HL-60/S4 treated with retinoic acid at 250 ng/mL for 4 days and 3 days (cell line): ENCODE results near the gene ROBO1.
"Not testable (repeated sequence)": the region's sequence is repeated elsewhere in the genome, so short reads cannot be mapped to it uniquely, and the experiment has no call there.

Source experiments
- in situ Hi-C: fragments of 300-500 bp; cut with MboI; formaldehyde crosslinking; loops from 2 replicates; pipeline ENCODE4 v1.7.0; 2022; ENCODE audit warnings: low sequenced_read_pairs

ROBO1 gene

GRCh38 chr3:78889348-78889747 lies 878.5 kb downstream of the ROBO1 start:
- in situ Hi-C loops, result no loop called here

GRCh38 chr3:78888635-78889034 lies 879.2 kb downstream of the ROBO1 start:
- in situ Hi-C loops, result no loop called here

DNA sequence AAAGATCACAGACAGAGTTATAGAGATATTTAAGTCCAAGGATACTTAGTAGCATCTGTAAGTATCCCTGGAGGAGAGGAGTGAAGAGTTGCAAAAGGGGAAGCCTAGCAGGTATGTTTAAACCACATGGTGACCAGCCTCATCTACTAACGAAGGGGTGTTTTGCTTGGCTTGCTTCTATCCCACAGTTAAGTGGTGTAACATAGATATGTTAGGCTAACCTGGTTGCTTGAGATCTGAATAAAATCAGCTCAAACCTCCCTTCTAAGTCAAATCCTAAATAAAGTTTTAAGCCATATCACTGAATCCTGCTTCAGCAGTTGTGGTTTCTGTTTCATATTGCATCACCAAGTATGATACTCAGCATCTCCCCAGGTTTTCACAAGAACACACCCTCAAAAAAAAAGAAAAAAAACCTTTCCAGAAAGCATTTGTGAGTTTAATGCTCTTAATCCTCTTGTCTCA lies 880.2 kb downstream of the ROBO1 start:
- in situ Hi-C loops, result no loop called here

DNA sequence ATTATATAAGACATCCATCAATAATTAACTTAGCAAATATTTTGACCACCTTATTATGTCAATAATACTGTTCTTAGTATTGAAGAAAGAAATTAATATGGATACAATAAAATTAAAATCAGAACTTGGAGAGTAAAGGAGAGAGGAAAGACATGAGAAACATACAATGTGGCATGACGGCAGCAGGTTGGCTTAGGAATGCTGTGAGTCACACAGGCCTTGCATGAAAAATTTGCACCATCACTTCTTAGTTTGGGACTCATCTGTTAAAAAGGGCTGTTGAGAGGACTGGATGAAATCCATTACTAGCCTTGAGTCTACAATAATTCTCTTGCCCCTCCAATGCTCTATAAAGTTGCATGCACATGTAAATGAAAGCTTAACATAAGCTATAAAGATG lies 880.8 kb downstream of the ROBO1 start:
- in situ Hi-C loops, result no loop called here

DNA sequence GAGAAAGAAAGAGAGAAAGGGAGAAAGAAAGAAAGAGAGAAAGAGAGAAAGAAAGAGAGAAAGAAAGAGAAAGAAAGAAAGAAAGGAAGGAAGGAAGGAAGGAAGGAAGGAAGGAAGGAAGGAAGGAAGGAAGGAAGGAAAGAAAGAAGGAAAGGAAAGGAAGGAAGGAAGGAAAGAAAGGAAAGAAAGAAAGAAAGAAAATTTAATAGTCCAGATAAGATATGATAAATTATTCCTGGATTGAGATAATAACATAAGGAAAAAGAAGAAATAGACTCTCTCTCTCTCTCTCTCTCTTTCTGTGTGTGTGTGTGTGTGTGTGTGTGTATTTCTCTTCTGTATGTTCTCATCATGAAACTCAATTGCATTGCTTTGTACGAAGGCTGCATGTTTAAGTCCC lies 883.2 kb downstream of the ROBO1 start:
- in situ Hi-C loops, result not testable (repeated sequence)

DNA sequence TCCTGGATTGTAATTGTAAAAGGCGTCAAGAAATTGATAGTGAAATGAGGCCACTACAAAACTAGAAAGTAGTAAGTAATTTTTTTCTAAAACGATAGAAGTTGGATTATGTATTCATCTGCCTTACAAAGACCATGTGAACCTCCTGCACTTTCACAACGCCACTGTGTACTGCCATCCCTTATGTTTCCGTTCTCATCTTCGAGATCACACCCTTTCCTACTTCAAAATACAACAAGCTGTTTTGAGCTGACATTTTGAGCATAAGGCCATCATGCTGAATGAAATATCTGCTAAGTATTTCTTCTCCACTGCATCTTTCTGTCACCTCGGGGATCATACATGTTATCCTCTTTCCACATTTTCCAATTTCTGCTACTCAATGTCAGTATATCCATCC lies 885.5 kb downstream of the ROBO1 start:
- in situ Hi-C loops, result no loop called here

DNA sequence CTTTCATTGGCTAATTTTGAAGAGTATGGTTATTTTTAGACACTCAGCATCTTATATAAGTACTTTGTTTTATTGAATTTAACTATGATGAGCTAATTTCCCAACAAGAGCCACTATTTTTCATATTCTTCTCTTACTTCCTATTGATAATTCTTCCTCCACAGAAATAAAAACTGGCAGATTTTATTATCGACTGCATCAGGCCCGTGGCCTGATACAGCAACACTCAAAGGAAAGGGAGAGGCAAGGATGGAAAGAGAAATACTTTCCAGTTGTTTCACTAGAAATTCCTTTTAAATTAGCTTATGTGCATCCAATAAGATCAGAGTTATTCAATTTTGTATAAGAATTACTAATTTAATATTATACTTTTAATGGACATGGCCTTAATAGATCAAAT lies 886.3 kb downstream of the ROBO1 start:
- in situ Hi-C loops, result no loop called here

- in situ Hi-C loops, result no loop called here
These were observed 887.0 kb downstream of the ROBO1 start for GRCh38 chr3:78880603-78881461.

GRCh38 chr3:78879295-78879860 lies 888.4 kb downstream of the ROBO1 start:
- in situ Hi-C loops, result no loop called here

- in situ Hi-C loops, result no loop called here
These were observed 889.0 kb downstream of the ROBO1 start for GRCh38 chr3:78878789-78879188.

- in situ Hi-C loops, result no loop called here
These were observed 889.8 kb downstream of the ROBO1 start for GRCh38 chr3:78878011-78878410.

DNA sequence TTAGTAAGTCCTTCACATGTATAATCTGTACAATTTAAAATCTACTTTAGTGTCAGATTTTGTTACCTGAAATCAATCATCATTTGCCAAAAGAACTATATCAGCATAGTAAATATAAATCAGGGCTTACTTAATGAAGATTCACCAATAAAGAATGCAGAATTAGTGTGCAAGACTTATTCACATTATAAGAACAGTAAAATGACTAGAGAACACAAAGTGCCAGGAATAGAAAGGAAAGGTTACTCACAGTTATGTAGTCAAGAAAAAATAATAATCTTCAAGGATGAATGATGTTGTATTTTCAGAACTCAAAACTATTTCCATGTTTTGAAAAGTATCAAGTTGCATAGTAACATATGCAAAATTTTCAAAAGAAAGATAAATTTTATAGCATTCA lies 891.9 kb downstream of the ROBO1 start:
- in situ Hi-C loops, result no loop called here

DNA sequence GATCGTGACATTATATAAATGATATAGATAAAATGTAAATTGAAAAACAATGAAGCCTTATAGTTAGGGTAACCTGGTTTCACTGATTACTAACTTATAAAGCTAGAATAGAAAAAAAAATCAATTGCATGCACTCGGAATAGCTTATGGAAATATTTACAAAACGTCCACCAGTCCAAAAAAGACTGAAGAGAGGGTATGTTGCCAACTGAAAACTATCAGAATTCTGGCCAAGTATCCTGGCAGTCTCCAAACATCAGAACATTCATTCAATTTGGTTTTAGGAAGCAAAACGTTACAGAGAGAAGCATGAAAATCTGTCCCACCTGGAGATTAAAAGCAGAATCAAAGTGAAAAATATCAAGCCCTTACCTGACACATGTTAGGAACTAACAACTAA lies 892.4 kb downstream of the ROBO1 start:
- in situ Hi-C loops, result no loop called here

DNA sequence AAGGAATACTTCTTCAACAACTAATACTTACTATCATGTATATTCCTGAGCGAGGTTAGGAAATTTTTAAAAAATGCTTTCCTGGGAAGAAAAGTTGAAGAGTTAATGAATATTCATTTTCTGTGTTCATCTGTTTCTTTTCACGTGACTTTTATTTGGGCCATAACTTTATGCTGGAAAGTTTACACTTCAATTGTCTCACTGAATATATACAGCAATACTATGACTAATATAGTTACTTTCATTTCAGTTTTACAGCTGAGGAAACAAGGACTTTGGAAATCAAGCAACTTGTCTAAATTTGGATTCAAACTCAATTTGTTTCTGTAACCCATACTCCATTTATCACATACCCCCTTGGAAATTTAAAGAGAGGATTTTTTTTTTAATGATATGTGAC lies 894.2 kb downstream of the ROBO1 start:
- in situ Hi-C loops, result no loop called here

DNA sequence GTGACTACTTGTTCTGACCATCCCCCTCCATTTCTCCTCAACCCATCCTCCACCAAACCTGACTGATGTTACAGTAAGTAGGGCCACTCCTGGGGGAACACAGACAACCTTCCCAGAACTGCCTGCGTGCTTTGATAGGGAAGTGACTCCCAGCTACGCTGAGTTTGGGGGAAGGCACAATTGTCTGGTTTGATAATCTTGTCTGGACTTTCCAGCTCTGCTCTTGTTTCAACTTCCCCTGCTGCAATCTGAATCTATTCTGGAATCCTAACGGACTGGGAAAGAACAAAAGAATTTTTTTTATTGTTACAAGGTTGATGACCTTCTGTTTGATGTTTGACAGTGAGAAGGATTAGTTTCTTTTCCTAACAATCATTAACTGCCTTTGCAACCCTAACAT lies 895.6 kb downstream of the ROBO1 start:
- in situ Hi-C loops, result no loop called here

GRCh38 chr3:78871048-78871447 lies 896.8 kb downstream of the ROBO1 start:
- in situ Hi-C loops, result no loop called here

DNA sequence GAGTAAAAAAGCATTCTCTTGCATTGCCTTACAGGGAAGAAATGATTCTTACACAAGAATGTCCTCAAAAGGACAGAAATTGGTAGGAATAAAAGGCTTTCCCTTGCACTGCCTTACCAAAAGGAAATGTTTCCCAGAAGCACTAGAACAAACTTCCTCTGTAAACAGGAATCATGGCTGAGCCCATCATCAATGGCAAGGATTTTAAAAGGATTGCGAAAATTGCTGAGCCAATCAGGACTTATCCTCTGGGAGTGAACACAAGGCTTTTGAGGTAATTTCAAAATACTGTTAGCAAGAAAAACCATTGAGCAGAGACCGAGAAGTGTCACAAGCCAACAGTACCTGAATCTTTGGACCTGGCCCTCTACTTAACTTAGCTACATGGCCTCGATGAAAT lies 897.3 kb downstream of the ROBO1 start:
- in situ Hi-C loops, result no loop called here

DNA sequence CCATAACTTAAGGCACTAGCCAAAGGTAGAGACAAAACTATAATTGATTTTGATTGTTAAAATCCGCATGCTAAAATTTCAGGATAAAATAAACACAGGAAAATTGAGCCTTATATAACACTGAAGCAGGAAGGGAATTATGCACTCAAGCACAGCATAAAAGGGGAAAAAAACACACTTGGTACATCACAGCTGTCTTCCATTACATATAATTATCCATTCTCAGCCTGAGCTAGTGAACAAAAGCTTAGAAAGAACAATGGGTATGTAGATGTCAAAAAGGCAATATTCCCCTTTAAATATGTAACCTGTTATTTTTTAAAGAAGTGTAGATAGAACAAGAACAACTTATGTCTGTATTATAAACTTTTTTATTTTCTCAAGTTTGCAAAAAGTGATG lies 899.2 kb downstream of the ROBO1 start:
- in situ Hi-C loops, result no loop called here

DNA sequence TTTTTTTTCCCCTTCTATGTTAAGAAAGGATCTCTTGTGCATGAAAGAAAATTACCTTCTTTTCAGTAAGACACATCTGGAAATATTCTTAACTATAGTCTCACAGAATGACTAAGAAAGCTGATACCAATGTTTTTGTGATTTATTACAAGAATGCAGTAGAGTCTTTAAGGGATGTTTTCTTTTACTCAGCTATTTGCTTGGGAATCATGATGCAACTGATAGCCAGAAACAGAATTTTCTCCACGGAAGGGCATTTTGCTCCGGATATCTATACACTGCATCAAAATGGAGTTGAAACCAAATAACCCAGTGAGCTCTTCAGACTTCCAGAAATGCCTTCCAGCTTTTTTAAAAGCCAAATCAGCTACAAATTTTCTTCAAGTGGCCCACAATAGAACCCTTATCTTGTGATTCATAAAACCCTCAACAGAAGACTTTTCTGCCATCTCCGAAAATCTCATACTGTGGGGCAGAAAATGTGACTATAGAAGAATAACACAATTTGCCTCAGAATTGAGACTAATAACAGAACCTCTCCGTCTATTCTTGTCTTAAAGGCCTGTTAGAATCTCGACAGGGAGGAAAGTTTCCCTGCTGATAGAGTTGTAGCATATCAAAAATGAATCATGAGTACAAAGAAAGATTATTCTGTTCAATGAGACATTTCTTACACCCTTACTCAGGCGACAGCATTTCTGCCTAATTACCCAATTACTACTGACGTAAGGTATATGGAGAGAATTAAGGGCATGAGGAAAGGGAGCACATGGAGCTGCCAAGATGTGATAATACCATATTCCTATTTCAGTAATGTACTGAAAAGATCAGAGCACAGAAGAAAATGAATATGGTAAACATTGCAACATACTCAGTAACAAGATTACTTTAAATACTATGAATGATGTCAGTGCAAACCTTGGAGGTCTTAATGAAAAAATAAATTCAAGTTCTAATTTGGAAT lies 900.1 kb downstream of the ROBO1 start:
- in situ Hi-C loops, result no loop called here

GRCh38 chr3:78863306-78864203 lies 904.2 kb downstream of the ROBO1 start:
- in situ Hi-C loops, result no loop called here
